Ishikawa (cell line): Measurements from ENCODE around the gene MYO1E.

Experiments
- CEBPB ChIP-seq: IDR thresholded peaks from 2 replicates; pipeline ENCODE4 v1.6.1; 2012
- EGR1 ChIP-seq: IDR thresholded peaks from 2 replicates; pipeline ENCODE4 v1.6.1; 2012
- EP300 ChIP-seq: IDR thresholded peaks from 2 replicates; pipeline ENCODE4 v1.6.1; 2012; ENCODE audit warnings: borderline replicate concordance
- MAX ChIP-seq: IDR thresholded peaks from 2 replicates; pipeline ENCODE4 v1.6.1; 2012
- NFIC ChIP-seq: IDR thresholded peaks from 2 replicates; pipeline ENCODE4 v1.6.1; 2012
- RAD21 ChIP-seq: IDR thresholded peaks from 2 replicates; pipeline ENCODE4 v1.6.1; 2012; ENCODE audit warnings: low read depth
- REST ChIP-seq: IDR thresholded peaks from 2 replicates; pipeline ENCODE4 v1.6.1; 2012; ENCODE audit warnings: low read depth, mild to moderate bottlenecking
- TAF1 ChIP-seq: IDR thresholded peaks from 2 replicates; pipeline ENCODE4 v1.6.1; 2012; ENCODE audit warnings: low read depth, mild to moderate bottlenecking
- USF1 ChIP-seq: IDR thresholded peaks from 2 replicates; pipeline ENCODE4 v1.6.1; 2012
- YY1 ChIP-seq: IDR thresholded peaks from 2 replicates; pipeline ENCODE4 v1.6.1; 2012; ENCODE audit warnings: low read depth
- ZBTB7A ChIP-seq: IDR thresholded peaks from 2 replicates; pipeline ENCODE4 v1.6.1; 2012; ENCODE audit warnings: low read depth

- no peak for TF ChIP-seq RAD21
- no peak for TF ChIP-seq REST
- TF ChIP-seq EP300 = no peak
- TF ChIP-seq TAF1 = no peak
- no peak for TF ChIP-seq USF1
- TF ChIP-seq NFIC = no peak
- TF ChIP-seq MAX = no peak
- no peak for TF ChIP-seq YY1
- no peak for TF ChIP-seq CEBPB
- TF ChIP-seq EGR1 = no peak
- no peak for TF ChIP-seq ZBTB7A
Measured at GRCh38 chr15:59329570-59330350, 42.9 kb downstream of the MYO1E start.
